ENCODE results near the gene AFMID.

DNA sequence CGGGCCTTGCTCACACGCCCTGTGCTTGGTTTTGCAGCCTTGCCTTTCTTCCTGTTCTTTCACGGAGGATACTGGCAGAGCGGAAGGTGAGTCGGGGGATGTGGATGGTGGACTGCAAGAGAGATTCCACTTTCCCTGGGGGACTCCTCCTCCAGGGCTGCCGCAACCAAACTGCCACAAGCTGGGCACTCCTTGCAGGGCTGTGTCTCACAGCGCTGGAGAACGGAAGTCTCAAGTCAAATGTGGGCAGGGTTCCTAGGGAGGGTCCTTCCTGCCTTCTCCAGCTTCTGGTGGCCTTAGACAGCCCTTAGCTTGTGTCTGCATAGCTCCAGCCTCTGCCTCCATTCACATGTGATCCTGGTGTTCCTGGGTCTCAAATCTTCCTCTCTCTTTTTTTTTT, 15.5 kb downstream of the AFMID start:
- TF ChIP-seq CTCF (IDR thresholded peaks at IDR 0.05), result no peak
- no peak for TF ChIP-seq POLR2A (IDR thresholded peaks at IDR 0.05)

Data from body of pancreas (tissue), 4 donors.